HL-60/S4 treated with retinoic acid at 250 ng/mL for 4 days and 3 days (cell line): Measurements from ENCODE around the gene CYP26B1.

Experiments
- in situ Hi-C: fragments of 300-500 bp; cut with MboI; formaldehyde crosslinking; loops from 2 replicates; pipeline ENCODE4 v1.7.0; 2022; ENCODE audit warnings: low sequenced_read_pairs

CYP26B1 gene, protein sequence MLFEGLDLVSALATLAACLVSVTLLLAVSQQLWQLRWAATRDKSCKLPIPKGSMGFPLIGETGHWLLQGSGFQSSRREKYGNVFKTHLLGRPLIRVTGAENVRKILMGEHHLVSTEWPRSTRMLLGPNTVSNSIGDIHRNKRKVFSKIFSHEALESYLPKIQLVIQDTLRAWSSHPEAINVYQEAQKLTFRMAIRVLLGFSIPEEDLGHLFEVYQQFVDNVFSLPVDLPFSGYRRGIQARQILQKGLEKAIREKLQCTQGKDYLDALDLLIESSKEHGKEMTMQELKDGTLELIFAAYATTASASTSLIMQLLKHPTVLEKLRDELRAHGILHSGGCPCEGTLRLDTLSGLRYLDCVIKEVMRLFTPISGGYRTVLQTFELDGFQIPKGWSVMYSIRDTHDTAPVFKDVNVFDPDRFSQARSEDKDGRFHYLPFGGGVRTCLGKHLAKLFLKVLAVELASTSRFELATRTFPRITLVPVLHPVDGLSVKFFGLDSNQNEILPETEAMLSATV

DNA sequence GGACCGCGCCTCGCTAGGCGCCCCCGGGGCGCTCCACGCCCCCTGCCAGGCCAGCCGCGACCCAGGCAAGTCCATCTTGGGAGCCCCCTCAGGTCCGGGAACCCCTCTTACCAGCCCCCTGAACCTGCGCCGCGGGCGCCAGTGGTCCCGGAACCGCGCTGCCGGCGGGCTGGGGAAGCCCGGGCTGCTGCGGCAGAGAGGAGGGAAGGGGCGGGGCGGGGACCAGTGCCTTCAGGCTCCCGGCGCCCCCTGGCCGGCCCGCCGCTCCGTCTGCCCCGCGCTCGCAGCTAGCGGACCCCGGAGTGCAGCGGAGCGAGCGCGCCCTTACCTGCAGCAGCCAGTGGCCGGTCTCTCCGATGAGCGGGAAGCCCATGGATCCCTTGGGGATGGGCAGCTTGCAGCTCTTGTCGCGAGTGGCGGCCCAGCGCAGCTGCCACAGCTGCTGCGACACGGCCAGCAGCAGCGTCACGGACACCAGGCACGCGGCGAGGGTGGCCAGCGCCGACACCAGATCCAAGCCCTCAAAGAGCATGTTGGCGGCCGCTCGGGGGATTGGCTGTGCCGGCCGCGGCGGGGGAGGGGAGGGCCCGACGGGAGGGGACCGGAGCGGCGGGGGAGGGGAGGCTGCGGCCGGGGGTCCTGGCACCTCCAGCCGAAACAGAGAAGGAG, at the start of gene CYP26B1:
CYP26B1 (minus strand) TSS at position 560 of the 669 bp plus-strand sequence; CDS start at position 532, 28 bp downstream.
- in situ Hi-C loops = no loop called here

GRCh38 chr2:72193723-72194122, 46.1 kb upstream of the CYP26B1 start:
- in situ Hi-C loops = no loop called here

DNA sequence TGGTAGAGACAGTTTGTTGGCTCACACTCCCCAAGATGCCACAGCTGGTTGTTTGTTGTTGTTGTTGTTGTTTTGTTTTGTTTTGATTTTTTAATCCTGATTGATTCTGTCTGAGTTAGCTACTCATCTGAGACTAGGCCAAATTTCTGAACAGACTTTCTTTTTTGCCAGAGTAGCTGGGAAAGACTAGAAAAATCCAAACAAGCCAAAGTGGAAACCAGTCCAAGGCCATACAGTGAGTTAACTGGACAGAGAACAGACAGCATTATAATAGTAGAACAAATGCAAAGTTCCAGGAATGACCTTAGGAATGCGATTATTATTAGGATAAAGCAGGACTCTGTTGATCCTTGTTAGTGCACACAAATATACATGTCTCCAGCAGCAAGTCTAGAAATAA, 43.8 kb upstream of the CYP26B1 start:
- in situ Hi-C loops = no loop called here

- in situ Hi-C loops = no loop called here
Observed at GRCh38 chr2:72185206-72185605, 37.5 kb upstream of the CYP26B1 start.

- in situ Hi-C loops = no loop called here
Observed at GRCh38 chr2:72183466-72183865, 35.8 kb upstream of the CYP26B1 start.

DNA sequence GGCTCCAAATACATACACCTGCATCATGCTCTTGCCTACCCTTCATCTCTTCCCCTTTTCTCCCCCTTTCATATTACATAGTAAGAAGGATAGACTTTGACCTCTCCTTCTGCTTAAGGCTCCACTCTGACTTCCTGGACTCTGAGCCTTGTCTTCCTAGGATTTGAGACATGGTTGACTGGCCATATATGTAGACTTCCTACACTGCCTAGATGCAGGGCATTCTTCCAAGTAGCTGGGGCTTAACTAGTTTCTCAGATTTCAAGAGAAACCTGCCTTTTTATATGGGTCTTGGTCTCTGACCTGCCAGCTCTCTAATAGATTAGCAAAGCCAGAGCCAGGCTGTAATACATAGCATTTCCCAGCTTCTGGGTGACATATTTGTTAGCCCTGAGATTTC, 35.4 kb upstream of the CYP26B1 start:
- in situ Hi-C loops = no loop called here

DNA sequence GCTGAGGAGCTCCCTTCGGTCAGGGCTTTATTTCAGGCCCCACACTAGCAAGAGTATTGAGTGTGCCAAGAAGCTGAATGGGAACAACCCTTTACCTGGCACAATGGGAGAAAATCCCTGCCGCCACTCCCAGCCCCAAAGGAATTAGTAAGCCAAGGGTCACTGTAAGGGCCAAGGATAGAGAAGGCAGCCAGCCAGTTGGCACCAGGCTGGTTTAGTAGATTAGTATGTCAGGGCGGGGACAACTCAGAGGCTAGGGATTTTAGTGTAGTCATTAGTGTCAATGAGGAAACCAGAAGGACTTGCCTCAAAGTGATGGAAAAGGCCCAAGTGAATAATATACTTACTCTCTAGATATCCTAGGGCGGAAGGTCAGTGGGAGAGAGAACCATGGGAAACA, 34.9 kb upstream of the CYP26B1 start:
- in situ Hi-C loops = no loop called here

- in situ Hi-C loops = no loop called here
Observed at GRCh38 chr2:72181616-72182015, 34.0 kb upstream of the CYP26B1 start.

DNA sequence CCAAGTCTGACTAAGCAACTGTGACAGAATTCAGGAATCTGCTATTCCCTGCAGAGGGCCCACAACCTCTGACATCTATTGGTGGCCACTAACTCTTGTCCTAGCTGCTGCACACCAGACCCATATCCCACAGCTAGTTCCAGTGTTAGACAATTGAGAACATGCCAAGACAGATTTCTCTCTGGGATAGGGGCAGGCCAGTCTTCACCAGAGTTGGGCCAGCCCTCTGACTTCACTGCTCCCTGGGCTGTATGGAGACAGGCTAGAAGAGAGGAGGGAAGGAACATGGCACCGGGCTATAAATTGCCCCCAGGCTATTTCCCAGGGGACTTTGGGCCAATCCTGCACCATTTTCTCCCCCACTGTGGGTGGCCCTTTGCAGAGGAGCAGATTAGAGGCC, 32.7 kb upstream of the CYP26B1 start:
- in situ Hi-C loops = no loop called here

- in situ Hi-C loops = no loop called here
Observed at GRCh38 chr2:72178551-72178950, 30.9 kb upstream of the CYP26B1 start.

DNA sequence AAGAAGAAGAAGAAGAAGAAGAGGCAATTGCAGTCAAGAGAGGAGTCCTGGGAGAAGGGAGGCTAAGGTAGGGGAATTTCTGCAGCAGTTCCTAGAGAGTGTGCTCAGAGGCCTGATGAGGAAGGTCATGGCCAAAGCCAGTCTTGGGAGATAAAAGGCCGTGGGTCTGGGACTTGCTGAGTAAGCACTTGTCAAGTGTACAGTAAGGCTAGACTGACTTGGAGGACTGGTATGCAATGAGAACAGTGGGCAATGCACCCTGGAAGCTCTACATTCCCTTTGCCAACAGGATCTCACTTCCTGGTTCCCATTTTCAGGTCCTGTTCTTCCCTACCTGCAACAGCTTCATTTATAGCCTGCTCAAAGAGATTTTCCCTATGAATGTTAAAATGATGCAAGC, 28.6 kb upstream of the CYP26B1 start:
- in situ Hi-C loops = no loop called here

DNA sequence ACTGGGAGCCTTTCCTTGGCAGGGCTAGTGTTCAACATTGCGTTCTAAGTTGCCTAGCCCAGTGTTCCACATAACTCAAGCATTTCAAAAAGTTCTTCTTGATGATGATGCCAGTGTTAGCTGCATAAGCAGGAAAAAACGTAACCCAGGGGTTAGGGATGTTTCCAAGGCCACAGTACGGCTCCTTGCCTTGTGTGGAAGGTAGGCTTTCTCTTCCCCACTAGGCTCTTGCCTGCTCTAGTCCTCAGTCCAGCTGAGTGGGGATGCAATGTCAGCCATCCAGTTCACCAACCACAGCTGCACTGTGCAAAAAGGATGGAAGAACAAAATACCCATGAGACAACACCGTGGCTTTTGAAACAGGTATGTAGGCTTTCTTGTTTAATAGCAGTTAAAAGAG, 28.0 kb upstream of the CYP26B1 start:
- in situ Hi-C loops = no loop called here

GRCh38 chr2:72173640-72174321, 26.1 kb upstream of the CYP26B1 start:
- in situ Hi-C loops = no loop called here

DNA sequence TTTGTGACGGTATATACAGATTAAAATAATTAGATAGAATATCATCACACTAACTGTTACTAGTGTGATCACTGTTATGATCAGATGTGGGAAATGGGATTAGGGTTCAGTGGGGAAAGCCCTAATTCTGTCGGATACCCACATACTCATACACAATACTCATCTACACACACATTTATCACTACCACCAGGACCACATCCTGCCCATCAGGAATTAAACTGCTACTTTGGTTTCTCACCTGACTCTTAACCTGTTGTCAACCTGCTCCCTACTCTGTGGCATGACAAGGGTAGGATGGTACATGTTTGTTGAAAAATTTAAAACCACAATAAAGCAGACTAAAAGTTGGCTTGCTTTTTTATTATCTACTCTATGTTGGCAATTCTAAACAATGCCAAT, 24.8 kb upstream of the CYP26B1 start:
- in situ Hi-C loops = no loop called here

DNA sequence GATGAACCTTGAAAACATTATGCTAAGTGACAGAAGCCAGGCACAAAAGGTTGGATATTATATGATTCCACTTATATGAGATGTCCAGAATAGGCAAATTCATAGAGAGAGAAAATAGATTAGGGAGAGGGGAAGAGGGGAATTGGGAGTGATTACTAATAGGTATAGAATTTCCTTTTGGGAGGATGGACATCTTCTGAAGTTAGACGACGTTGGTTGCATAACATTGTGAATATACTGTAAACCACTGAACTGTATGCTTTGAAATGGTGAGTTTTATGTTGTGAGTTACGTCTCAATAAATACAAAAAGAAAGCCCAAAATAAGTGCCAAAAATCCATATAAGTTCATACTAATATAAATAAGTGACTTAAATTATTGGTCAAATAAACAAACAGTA, 18.6 kb upstream of the CYP26B1 start:
- in situ Hi-C loops = no loop called here

- in situ Hi-C loops = no loop called here
Observed at GRCh38 chr2:72165792-72166191, 18.1 kb upstream of the CYP26B1 start.

- in situ Hi-C loops = no loop called here
Observed at GRCh38 chr2:72162574-72162973, 14.9 kb upstream of the CYP26B1 start.

- in situ Hi-C loops = no loop called here
Observed at GRCh38 chr2:72159211-72159993, 11.7 kb upstream of the CYP26B1 start.

- in situ Hi-C loops = no loop called here
Observed at GRCh38 chr2:72157871-72158771, 10.5 kb upstream of the CYP26B1 start.

GRCh38 chr2:72156872-72157271, 9.2 kb upstream of the CYP26B1 start:
- in situ Hi-C loops = no loop called here
